ENCODE data around the gene MRPL37. TPM values are rescaled to one million over a fixed set of nuclear protein-coding genes. Genes with fewer than 3 reads are reported as not detected.

Gene MRPL37
- total and polyA plus RNA-seq, 12 donors = 33.0 to 97.4 (median 88.7) TPM

GRCh38 chr1:54212872-54213271, 12.9 kb downstream of the MRPL37 start:
- intact Hi-C loops (cut with DNase I) = loop anchor here in 1 of 10 donors (10.0 kb wide), 2 partner anchors 192 to 272 kb away; partner anchors contain the start of gene SSBP3
- 56 to 68% methylated on average over 1 of the region's 1 CpG for WGBS, 2 donors

DNA sequence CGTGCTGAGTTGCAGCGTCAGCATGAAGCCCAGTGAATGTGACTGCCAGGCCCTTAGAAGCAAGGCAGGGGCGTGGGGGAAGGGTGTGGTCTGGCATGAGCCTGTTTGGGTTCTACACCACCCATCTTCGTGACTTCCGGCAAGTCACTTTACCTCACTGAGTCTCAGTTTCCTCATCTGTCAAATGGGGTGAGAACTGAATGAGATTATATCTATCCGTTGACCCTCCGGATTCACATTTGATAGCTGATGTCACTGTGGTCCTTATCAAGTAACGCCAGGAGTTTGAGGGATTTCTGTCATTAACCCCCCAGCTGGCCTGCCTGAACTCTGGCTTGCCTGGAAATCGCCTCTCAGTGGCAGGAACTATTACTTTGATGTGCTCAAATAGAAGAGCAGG, 15.6 kb downstream of the MRPL37 start:
- intact Hi-C loops (cut with DNase I) = loop anchor here in 2 of 10 donors (5.0 to 10.0 kb wide), 3 partner anchors 57 to 269 kb away; partner anchors contain the start of gene SSBP3 (in 1 of the 2)
- no peaks in the 10 kb centered on the region for H3K9me3 ChIP-seq
- 92 to 97% methylated on average over 9 of the region's 9 CpGs for WGBS, 2 donors
- TF ChIP-seq, protein P1, sequence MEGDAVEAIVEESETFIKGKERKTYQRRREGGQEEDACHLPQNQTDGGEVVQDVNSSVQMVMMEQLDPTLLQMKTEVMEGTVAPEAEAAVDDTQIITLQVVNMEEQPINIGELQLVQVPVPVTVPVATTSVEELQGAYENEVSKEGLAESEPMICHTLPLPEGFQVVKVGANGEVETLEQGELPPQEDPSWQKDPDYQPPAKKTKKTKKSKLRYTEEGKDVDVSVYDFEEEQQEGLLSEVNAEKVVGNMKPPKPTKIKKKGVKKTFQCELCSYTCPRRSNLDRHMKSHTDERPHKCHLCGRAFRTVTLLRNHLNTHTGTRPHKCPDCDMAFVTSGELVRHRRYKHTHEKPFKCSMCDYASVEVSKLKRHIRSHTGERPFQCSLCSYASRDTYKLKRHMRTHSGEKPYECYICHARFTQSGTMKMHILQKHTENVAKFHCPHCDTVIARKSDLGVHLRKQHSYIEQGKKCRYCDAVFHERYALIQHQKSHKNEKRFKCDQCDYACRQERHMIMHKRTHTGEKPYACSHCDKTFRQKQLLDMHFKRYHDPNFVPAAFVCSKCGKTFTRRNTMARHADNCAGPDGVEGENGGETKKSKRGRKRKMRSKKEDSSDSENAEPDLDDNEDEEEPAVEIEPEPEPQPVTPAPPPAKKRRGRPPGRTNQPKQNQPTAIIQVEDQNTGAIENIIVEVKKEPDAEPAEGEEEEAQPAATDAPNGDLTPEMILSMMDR (IDR thresholded peaks at IDR 0.05) = no peak
- DNase-seq (no peak), ATAC-seq (no peak)
- H3K27ac ChIP-seq = no peak overlapping the region
- H3K4me3 ChIP-seq = no peak overlapping the region
- no peaks in the 10 kb centered on the region for H3K27me3 ChIP-seq
- peaks cover 7 to 86% (median 78%) of the 10 kb centered on the region in 9 donors for H3K36me3 ChIP-seq
- H3K4me1 ChIP-seq = peaks cover 6 to 21% (median 19%) of the 10 kb centered on the region in 9 donors

More at GRCh38 chr1:54212872-54213271, 12.9 kb downstream of the MRPL37 start:
- Histone ChIP-seq H3K27ac (no peak overlapping the region), H3K27me3 (no peaks in the 10 kb centered on the region), H3K36me3 (peaks cover 7 to 100% (median 80%) of the 10 kb centered on the region in 9 donors), H3K4me3 (no peak overlapping the region), H3K9me3 (no peaks in the 10 kb centered on the region), H3K4me1 (no peaks in the 10 kb centered on the region)
- ATAC-seq (no peak), DNase-seq (no peak)
- TF ChIP-seq, protein P1 (IDR thresholded peaks at IDR 0.05) = no peak

DNA sequence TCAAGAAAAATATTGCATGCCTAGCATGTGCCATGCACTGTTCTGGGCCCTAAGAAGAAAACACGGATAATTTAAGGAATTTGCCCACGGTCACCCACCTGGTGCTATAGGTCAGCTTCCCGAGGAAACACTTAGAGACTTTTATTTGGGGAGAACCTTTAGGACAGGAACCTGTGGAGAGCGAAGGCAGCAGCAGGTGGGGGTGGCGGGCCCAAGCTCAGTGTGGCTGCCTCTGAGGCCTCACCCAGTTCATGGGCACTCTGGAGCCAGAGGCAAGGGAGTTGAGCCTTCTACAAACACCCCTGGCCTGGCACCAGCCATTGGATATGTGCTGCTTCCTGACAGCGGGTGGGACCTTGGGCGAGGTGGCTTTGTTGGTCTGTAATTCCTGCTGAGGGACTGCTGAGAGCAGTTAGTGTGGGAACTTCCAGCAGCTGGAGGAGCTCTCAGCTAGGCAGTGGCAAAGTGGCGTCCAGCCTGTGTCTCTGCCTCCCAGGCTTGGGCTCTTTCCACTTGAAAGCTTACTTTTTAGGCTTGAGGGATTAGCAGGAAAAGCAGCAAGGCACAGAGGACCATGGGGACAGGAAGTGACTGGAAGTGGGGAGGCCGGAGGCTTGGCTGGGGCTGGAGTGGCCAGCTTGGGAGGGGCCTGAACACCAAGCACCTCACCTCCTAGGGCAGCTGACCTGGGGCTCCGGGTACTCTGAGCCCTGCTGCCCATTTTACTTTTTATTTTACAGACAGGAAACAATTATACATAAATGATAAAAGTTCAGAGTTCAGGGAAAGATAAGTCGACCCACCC, 19.1 kb downstream of the MRPL37 start:
- Histone ChIP-seq H3K4me3 (no peak overlapping the region), H3K36me3 (peaks cover 0 to 59% (median 46%) of the 10 kb centered on the region in 9 donors), H3K9me3 (no peaks in the 10 kb centered on the region), H3K27ac (peak overlapping the region in 9 of 10 donors; percentile 9 to 71 (median 59)), H3K27me3 (no peaks in the 10 kb centered on the region), H3K4me1 (peaks cover 6 to 39% (median 28%) of the 10 kb centered on the region in 9 donors)
- TF ChIP-seq, protein P1 (IDR thresholded peaks at IDR 0.05) = peak in 2 of 9 donors; percentile 19 to 26
- 63 to 72% methylated on average over 11 of the region's 11 CpGs for WGBS, 2 donors
- ATAC-seq (peak in 4 of 8 donors; percentile 9 to 23 (median 16)), DNase-seq (no peak)
- intact Hi-C loops (cut with DNase I) = loop anchor here in 2 of 10 donors (5.0 to 10.0 kb wide), 3 partner anchors 53 to 266 kb away; partner anchors contain the start of gene SSBP3 (in 1 of the 2)

DNA sequence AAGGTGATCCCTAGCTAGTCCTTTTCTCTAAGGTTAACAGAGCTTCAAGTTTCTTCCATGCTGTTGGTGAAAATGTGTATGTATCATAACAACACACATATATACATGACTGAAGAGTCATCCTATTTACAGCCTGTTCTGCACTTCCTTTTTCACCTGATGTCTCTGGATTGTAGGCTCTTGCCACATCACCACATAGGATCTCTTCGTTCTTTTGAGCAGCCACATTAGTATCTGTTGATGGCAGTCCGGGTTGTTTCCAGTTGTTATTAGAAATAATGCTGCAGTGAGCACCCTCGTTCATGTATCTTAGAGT, 19.7 kb downstream of the MRPL37 start:
- DNase-seq (no peak), ATAC-seq (no peak)
- TF ChIP-seq, protein P1 (IDR thresholded peaks at IDR 0.05) = no peak
- Histone ChIP-seq H3K9me3 (no peaks in the 10 kb centered on the region), H3K4me1 (peaks cover 6 to 39% (median 28%) of the 10 kb centered on the region in 9 donors), H3K36me3 (peaks cover 0 to 59% (median 41%) of the 10 kb centered on the region in 9 donors), H3K4me3 (peak overlapping the region in 1 of 10 donors; percentile 18), H3K27me3 (no peaks in the 10 kb centered on the region), H3K27ac (peak overlapping the region in 9 of 10 donors; percentile 9 to 71 (median 59))
- WGBS, 2 donors = 52 to 54% methylated on average over 3 of the region's 3 CpGs
- intact Hi-C loops (cut with DNase I) = loop anchor here in 2 of 10 donors (5.0 to 10.0 kb wide), 4 partner anchors 53 to 265 kb away; partner anchors contain the start of gene SSBP3 (in 1 of the 2)

Data from heart right ventricle (tissue), 16 donors.